ENCODE results near the gene MMP24. TPM values are rescaled to one million over a fixed set of nuclear protein-coding genes. Genes with fewer than 3 reads are reported as not detected.
"Not testable (repeated sequence)": the region's sequence is repeated elsewhere in the genome, so short reads cannot be mapped to it uniquely, and the experiment has no call there.

MMP24 gene
- total RNA-seq, 1 donor from 2014 or later = 15.6 TPM

DNA sequence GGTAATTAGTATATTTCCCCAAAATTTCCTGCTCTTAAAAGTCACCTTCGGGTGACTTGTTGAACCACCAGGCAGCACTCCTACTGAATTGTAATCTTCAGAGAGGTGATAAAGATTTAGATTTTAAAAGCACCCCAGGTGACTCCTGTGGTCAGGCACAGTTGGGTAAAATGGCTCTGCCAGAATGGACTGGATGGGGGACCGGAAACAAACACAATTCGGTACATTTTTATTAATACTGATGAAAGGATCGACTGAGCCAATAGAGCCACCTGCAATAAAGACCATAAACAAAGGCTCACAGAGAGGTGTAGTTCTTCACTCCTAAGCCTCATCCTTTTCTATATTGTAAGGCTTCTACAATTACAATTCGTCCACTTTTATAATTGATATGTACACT lies 85.3 kb downstream of the MMP24 start:
- no peaks in the 10 kb centered on the region for H4K20me1 ChIP-seq (ENCODE audit: insufficient read depth, low read length)
- Mint-ChIP-seq H3K27me3 (ENCODE audit: low read depth, unreplicated experiment) (no peaks in the 10 kb centered on the region), H3K36me3 (ENCODE audit: low read depth, unreplicated experiment) (peaks cover 11% of the 10 kb centered on the region), H3K4me3 (ENCODE audit: unreplicated experiment) (no peak overlapping the region), H3K4me1 (ENCODE audit: low read depth, unreplicated experiment) (peaks cover 62% of the 10 kb centered on the region), H3K9me3 (ENCODE audit: unreplicated experiment) (peaks cover under 1% of the 10 kb centered on the region), H3K27ac (ENCODE audit: unreplicated experiment) (peak overlapping the region; percentile 73)
- no peak overlapping the region for H2AFZ ChIP-seq (ENCODE audit: low read depth, low read length)
- peak overlapping the region; percentile 42 for H3K4me2 ChIP-seq (ENCODE audit: low read length)
- no peaks in the 10 kb centered on the region for H3K27me3 ChIP-seq (ENCODE audit: insufficient read depth, low read length)
- H3K27ac ChIP-seq (ENCODE audit: low read depth, low read length) = peak overlapping the region; percentile 92
- H3K36me3 ChIP-seq (ENCODE audit: insufficient read depth, low read length) = no peaks in the 10 kb centered on the region
- no peak for FAIRE-seq
- no peaks in the 10 kb centered on the region for H3K9me3 ChIP-seq (ENCODE audit: insufficient read depth, low read depth, low read length)
- H3K9ac ChIP-seq (ENCODE audit: low read length) = peak overlapping the region; percentile 73
- TF ChIP-seq EZH2 (IDR thresholded peaks at IDR 0.05; ENCODE audit: insufficient read depth, low read length) = no peak
- TF ChIP-seq, protein P1, sequence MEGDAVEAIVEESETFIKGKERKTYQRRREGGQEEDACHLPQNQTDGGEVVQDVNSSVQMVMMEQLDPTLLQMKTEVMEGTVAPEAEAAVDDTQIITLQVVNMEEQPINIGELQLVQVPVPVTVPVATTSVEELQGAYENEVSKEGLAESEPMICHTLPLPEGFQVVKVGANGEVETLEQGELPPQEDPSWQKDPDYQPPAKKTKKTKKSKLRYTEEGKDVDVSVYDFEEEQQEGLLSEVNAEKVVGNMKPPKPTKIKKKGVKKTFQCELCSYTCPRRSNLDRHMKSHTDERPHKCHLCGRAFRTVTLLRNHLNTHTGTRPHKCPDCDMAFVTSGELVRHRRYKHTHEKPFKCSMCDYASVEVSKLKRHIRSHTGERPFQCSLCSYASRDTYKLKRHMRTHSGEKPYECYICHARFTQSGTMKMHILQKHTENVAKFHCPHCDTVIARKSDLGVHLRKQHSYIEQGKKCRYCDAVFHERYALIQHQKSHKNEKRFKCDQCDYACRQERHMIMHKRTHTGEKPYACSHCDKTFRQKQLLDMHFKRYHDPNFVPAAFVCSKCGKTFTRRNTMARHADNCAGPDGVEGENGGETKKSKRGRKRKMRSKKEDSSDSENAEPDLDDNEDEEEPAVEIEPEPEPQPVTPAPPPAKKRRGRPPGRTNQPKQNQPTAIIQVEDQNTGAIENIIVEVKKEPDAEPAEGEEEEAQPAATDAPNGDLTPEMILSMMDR (IDR thresholded peaks at IDR 0.05; ENCODE audit: insufficient read depth, low read depth, low read length) = no peak
- H3K79me2 ChIP-seq (ENCODE audit: insufficient read depth, low read length) = peaks cover 8% of the 10 kb centered on the region
- peaks cover 71% of the 10 kb centered on the region for H3K4me1 ChIP-seq (ENCODE audit: insufficient read depth, low read length)
- DNase-seq (ENCODE audit: low read depth) = no peak
- H3K4me3 ChIP-seq (ENCODE audit: insufficient read depth, low read depth, low read length) = no peak overlapping the region

DNA sequence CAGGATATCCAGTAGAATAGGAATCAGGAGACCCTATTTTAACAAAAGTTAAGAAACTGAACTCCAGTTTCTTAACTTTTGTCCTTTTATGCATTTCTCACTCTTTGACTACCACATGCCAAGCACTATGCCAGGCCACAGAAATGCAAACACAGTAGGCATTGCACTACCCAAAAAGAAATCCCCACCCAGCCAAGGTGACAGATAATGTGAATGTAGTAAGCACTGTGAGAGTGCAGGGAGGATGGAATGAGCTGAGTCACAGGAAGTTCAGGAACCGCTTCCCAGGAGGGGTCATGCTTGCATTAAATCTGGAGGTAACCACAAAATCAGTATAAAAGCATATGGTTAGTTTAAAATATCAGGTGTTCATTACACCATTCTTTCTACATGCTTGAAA lies 85.8 kb downstream of the MMP24 start:
- FAIRE-seq (peak; percentile 78), DNase-seq (ENCODE audit: low read depth) (peak; percentile 93)
- H3K4me2 ChIP-seq (ENCODE audit: low read length) = peak overlapping the region; percentile 42
- H3K9ac ChIP-seq (ENCODE audit: low read length) = peak overlapping the region; percentile 73
- H4K20me1 ChIP-seq (ENCODE audit: insufficient read depth, low read length) = no peaks in the 10 kb centered on the region
- no peaks in the 10 kb centered on the region for H3K9me3 ChIP-seq (ENCODE audit: insufficient read depth, low read depth, low read length)
- TF ChIP-seq, protein P1 (IDR thresholded peaks at IDR 0.05; ENCODE audit: insufficient read depth, low read depth, low read length) = no peak
- no peak for TF ChIP-seq EZH2 (IDR thresholded peaks at IDR 0.05; ENCODE audit: insufficient read depth, low read length)
- no peak overlapping the region for H2AFZ ChIP-seq (ENCODE audit: low read depth, low read length)
- H3K27me3 ChIP-seq (ENCODE audit: insufficient read depth, low read length) = no peaks in the 10 kb centered on the region
- Mint-ChIP-seq H3K27ac (ENCODE audit: unreplicated experiment) (peak overlapping the region; percentile 73), H3K27me3 (ENCODE audit: low read depth, unreplicated experiment) (no peaks in the 10 kb centered on the region), H3K4me3 (ENCODE audit: unreplicated experiment) (peak overlapping the region; percentile 31), H3K9me3 (ENCODE audit: unreplicated experiment) (no peaks in the 10 kb centered on the region), H3K4me1 (ENCODE audit: low read depth, unreplicated experiment) (peaks cover 60% of the 10 kb centered on the region), H3K36me3 (ENCODE audit: low read depth, unreplicated experiment) (peaks cover 11% of the 10 kb centered on the region)
- H3K4me1 ChIP-seq (ENCODE audit: insufficient read depth, low read length) = peaks cover 66% of the 10 kb centered on the region
- no peak overlapping the region for H3K4me3 ChIP-seq (ENCODE audit: insufficient read depth, low read depth, low read length)
- peak overlapping the region; percentile 92 for H3K27ac ChIP-seq (ENCODE audit: low read depth, low read length)
- H3K36me3 ChIP-seq (ENCODE audit: insufficient read depth, low read length) = no peaks in the 10 kb centered on the region
- peaks cover 9% of the 10 kb centered on the region for H3K79me2 ChIP-seq (ENCODE audit: insufficient read depth, low read length)

DNA sequence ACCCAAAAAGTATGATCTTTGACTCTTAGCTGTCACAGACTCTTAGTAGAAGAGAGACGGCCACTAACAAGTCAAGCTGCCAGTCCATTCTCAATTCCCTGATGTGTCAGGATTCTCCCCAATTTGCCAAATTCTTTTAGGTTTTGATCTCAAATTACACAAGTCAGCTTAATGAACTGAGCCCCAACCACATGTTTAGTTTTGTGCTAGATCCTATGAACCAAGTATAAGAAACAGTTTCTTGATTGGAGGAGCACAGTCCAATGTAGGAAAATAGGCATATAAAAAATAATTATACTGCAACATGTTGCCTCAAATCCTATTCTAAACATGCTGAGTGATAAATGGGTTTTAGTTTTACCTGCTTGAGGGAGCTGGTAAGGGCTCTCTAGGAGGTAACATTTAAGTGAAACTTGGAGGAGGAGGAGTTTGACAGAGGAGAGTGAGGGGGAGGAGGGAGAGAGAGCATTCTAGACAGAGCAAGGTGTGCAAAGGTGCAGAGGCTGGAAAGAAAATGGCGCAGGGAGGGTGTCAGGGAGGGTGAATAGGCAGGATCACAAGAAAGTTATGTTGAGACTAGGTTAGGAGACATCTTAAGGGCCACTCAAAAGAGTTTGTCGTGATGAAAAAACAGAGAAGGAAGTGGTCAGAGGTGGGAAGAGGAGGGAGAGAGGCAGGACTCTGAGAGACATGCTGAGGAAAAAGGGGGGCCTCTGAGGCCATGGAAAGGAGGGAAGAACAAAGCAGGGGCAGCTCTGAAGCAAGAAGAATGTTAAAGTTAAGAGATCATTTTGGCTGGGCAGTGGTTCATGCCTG lies 88.5 kb downstream of the MMP24 start:
- Histone ChIP-seq H3K4me2 (ENCODE audit: low read length) (peak overlapping the region; percentile 13), H3K9me3 (ENCODE audit: insufficient read depth, low read depth, low read length) (no peaks in the 10 kb centered on the region), H3K36me3 (ENCODE audit: insufficient read depth, low read length) (no peaks in the 10 kb centered on the region), H4K20me1 (ENCODE audit: insufficient read depth, low read length) (no peaks in the 10 kb centered on the region), H3K9ac (ENCODE audit: low read length) (peak overlapping the region; percentile 40), H3K27me3 (ENCODE audit: insufficient read depth, low read length) (no peaks in the 10 kb centered on the region), H3K4me1 (ENCODE audit: insufficient read depth, low read length) (peaks cover 71% of the 10 kb centered on the region), H3K4me3 (ENCODE audit: insufficient read depth, low read depth, low read length) (no peak overlapping the region), H3K79me2 (ENCODE audit: insufficient read depth, low read length) (peaks cover 5% of the 10 kb centered on the region), H3K27ac (ENCODE audit: low read depth, low read length) (peak overlapping the region; percentile 58), H2AFZ (ENCODE audit: low read depth, low read length) (no peak overlapping the region)
- peaks cover 7% of the 10 kb centered on the region for H3K36me3 Mint-ChIP-seq (ENCODE audit: low read depth, unreplicated experiment)
- no peak overlapping the region for H3K4me3 Mint-ChIP-seq (ENCODE audit: unreplicated experiment)
- H3K9me3 Mint-ChIP-seq (ENCODE audit: unreplicated experiment) = no peaks in the 10 kb centered on the region
- peaks cover 68% of the 10 kb centered on the region for H3K4me1 Mint-ChIP-seq (ENCODE audit: low read depth, unreplicated experiment)
- no peaks in the 10 kb centered on the region for H3K27me3 Mint-ChIP-seq (ENCODE audit: low read depth, unreplicated experiment)
- no peak for TF ChIP-seq EZH2 (IDR thresholded peaks at IDR 0.05; ENCODE audit: insufficient read depth, low read length)
- TF ChIP-seq, protein P1 (IDR thresholded peaks at IDR 0.05; ENCODE audit: insufficient read depth, low read depth, low read length) = no peak
- DNase-seq (ENCODE audit: low read depth) (peak; percentile 59), FAIRE-seq (no peak)
- peak overlapping the region; percentile 81 for H3K27ac Mint-ChIP-seq (ENCODE audit: unreplicated experiment)

DNA sequence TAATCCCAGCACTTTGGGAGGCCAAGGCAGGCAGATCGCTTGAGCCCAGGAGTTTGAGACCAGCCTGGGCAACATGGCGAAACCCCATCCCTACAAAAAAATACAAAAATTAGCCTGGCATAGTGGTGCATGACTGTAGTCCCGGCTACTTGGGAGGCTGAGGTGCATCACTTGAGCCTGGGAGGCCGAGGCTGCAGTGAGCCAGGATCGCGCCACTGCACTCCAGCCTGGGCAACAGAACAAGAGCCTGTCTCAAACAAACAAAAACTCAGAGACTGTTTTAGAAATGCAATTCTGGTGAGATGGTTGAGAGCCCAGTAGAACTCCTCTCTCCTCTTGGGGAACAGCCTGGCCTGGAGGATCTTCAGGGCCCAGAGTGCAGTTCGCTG lies 89.1 kb downstream of the MMP24 start:
- H3K4me3 Mint-ChIP-seq (ENCODE audit: unreplicated experiment); H4K20me1 ChIP-seq (ENCODE audit: insufficient read depth, low read length); H3K79me2 ChIP-seq (ENCODE audit: insufficient read depth, low read length); H3K9me3 Mint-ChIP-seq (ENCODE audit: unreplicated experiment); H3K4me2 ChIP-seq (ENCODE audit: low read length); H3K27me3 ChIP-seq (ENCODE audit: insufficient read depth, low read length); H3K27me3 Mint-ChIP-seq (ENCODE audit: low read depth, unreplicated experiment); DNase-seq (ENCODE audit: low read depth); H3K9me3 ChIP-seq (ENCODE audit: insufficient read depth, low read depth, low read length); H3K36me3 Mint-ChIP-seq (ENCODE audit: low read depth, unreplicated experiment); FAIRE-seq; H3K36me3 ChIP-seq (ENCODE audit: insufficient read depth, low read length); H2AFZ ChIP-seq (ENCODE audit: low read depth, low read length); H3K4me3 ChIP-seq (ENCODE audit: insufficient read depth, low read depth, low read length): not testable (repeated sequence)
- H3K27ac Mint-ChIP-seq (ENCODE audit: unreplicated experiment) = peak overlapping the region; percentile 81
- Histone ChIP-seq H3K9ac (ENCODE audit: low read length) (peak overlapping the region; percentile 64), H3K27ac (ENCODE audit: low read depth, low read length) (peak overlapping the region; percentile 76), H3K4me1 (ENCODE audit: insufficient read depth, low read length) (peaks cover 77% of the 10 kb centered on the region)
- H3K4me1 Mint-ChIP-seq (ENCODE audit: low read depth, unreplicated experiment) = peaks cover 72% of the 10 kb centered on the region
